Urothelium cell line (cell line): ENCODE data around the gene CARHSP1.
"Not testable (repeated sequence)": the region's sequence is repeated elsewhere in the genome, so short reads cannot be mapped to it uniquely, and the experiment has no call there.

Experiments used
- DNase-seq: peaks from one replicate; pipeline ENCODE4 v3.0.0; 2011; ENCODE audit warnings: low spot score, mixed read lengths
- FAIRE-seq: peaks from 2 replicates; lab custom pipeline; 2011; peaks lifted over from hg19 to GRCh38; lab: Jason Lieb, UNC

Gene CARHSP1

DNA sequence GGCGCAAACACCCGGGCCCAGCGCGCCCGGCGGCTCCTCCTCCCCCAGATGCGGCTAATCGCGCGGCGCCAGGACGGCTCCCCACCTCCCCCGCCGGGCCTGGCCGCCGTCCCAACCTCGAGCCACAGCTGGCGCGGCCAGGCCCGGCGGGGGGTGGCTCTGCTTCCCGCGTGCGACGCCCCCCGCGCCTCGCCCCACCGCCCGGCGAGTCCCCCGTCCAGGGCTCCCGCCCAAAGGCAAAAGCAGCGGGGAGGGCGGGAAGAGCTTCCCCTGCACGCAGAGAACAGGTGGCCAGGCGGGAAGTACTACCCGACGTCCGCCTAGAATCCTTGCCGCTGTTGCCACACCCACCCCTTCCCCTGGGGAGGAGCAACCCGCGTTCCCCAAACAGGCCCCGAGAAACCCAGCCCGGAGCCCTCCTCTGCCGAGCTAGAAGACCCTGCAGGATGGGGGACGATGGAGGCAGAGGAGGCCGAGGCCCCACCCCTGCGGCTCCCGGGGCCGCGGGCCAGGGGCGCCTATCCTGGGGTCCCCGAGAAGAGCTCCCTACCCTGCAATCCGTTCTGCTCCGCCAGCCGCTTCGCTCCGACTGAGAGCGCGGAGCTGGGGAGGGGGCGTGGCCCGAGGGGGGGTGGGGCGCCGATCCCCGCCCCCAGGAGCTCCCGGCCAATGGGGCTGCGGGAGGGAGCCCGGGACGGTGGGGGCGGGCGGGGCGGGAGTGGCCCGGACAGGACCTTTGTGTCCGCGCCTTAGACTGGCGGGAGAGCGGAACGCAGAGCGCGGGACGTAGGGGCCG lies at the start of gene CARHSP1:
TSS of gene CARHSP1 (minus strand) at position 591 of the 796 bp plus-strand sequence. CDS start 9,678 bp downstream, outside the sequence.
- FAIRE-seq (no peak), DNase-seq (peak; percentile 98)

GRCh38 chr16:8917336-8917735 lies 48.5 kb upstream of the CARHSP1 start:
- not testable (repeated sequence) for FAIRE-seq, DNase-seq

DNA sequence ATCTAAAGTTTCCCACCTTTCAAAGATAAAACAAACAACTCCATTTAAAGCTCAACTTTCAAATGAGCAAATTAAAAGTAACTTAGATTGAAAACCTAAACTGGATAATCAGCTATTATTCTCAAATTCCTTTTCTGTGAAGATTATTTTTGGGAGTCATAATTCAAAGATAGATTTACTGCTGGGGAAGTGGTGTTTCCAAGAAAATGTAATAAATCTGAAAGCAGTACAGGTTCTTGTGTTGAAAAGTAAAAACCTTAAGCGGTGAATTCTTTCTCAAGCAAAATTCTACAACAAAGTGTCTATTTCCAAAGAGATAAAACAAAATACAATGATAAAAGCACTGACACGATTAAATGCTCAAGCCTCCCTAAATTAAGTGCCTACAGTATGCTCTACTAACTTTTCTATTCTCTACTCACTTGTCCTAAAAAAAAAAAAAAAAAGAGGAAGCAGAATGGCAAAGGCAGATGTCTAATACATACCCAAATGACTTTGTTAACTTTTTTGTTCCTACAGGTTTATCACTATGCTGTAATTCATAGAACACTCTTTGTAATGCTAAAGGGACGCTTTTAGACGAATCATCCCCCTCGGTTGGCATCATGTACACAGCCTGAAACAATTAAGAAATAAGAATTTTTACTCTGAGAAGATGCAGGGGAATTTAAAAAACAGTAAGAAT lies 47.9 kb upstream of the CARHSP1 start:
- DNase-seq (no peak), FAIRE-seq (no peak)

- FAIRE-seq (no peak), DNase-seq (no peak)
Observed at GRCh38 chr16:8915722-8916301, 47.0 kb upstream of the CARHSP1 start.

- DNase-seq, result no peak
- FAIRE-seq, result no peak
Observed at GRCh38 chr16:8914098-8914497, 45.3 kb upstream of the CARHSP1 start.

DNA sequence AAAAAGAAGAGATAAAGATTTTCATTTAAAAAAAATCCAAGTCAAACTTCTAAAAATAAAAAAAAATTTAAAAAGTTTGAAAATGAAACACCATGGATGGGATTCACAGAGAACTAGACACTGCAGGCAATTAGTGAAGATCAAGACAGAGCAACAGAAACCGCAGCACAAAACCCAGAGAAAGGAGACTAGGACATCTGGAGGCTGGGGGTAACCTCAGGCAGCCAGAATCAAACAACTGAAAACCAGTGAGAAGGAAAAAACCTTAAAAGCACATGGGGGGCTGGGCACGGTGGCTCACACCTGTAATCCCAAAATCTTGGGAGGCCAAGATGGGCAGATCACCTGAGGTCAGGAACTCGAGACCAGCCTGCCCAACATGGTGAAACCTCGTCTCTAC lies 44.0 kb upstream of the CARHSP1 start:
- no peak for FAIRE-seq
- no peak for DNase-seq

- DNase-seq (no peak), FAIRE-seq (no peak)
Observed at GRCh38 chr16:8910811-8911210, 42.0 kb upstream of the CARHSP1 start.

GRCh38 chr16:8908810-8909468 lies 40.1 kb upstream of the CARHSP1 start:
- FAIRE-seq (no peak), DNase-seq (no peak)

DNA sequence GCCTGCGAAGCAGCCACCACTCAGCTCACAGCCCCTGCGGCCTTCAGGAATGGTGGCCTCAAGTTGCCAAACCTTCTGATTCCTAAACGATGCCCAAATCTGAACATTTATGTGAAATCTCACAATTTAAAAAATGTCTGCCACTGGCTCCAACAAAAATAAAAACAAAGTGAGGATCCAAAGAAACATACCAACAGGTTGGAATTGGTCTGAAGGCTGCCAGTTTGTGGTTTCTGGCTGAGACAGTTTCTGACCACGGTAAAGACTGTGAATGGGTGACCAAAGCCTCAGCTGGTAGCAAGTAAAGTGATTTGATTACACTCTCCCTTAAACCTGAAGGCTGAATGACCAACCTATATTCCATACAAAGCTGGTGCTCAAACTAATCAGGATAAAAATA lies 38.3 kb upstream of the CARHSP1 start:
- DNase-seq (no peak), FAIRE-seq (no peak)

- FAIRE-seq (no peak), DNase-seq (no peak)
Observed at GRCh38 chr16:8905795-8906591, 37.2 kb upstream of the CARHSP1 start.

GRCh38 chr16:8905168-8905762 lies 36.5 kb upstream of the CARHSP1 start:
- peak; percentile 21 for DNase-seq

DNA sequence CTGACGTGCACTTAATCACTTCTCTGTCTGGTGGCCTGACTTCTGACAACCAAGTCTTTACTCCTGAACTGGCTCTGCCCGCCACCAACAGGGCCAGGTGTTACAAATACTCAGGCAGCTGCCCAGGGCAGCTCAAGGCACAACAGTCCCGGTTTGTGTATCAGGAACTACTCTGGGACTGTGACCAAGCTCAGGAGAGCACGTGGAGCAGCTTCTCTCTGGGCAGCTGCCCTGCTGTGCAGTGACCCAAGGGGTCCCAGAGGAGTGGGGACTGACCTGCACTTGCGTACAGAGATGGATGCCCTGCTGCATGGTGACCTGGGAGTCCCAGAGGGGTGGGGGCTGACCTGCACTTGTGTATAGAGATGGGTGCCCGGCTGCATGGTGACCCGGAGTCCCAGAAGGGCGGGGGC lies 35.2 kb upstream of the CARHSP1 start:
- FAIRE-seq (no peak), DNase-seq (no peak)

More at GRCh38 chr16:8905168-8905762, 36.5 kb upstream of the CARHSP1 start:
- no peak for FAIRE-seq

DNA sequence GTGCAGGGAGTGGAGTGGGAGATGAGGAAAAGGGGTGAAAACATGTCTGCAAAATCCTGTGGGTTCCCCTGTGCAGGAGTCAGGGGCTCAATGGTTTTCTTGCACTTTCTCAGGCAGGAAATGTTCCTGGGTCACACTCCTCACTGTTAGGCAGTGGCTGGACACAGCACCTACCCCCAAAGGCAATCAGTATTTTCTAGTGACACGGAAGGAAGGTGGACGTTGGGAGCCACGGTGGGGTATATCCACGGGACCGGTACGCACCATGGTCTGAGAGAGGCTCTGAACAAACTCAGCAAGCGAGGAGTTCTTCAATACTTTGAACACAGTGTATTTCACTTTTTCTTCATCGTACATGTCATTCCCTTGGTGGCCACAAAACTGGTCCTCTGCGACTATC lies 34.2 kb upstream of the CARHSP1 start:
- no peak for DNase-seq
- FAIRE-seq, result no peak

- no peak for DNase-seq
- FAIRE-seq, result no peak
Observed at GRCh38 chr16:8901320-8901861, 32.6 kb upstream of the CARHSP1 start.

DNA sequence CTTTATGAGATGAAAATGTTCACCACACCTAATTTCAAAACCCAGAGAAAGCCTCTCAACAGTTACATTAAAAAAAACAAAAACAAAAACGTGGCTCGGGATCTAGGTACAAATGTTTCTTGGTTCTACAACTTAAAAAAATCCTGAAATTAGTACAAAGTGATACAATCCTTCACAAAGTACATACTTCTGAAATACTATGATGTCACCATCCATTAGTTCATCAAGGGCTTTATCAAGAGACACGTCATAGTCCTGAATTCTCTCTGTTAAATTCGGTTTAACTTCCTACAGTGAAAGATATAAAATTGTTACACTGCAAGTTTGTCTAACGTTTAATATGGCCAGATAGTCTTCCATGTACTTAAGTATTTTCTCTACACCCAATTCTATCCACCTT lies 31.5 kb upstream of the CARHSP1 start:
- FAIRE-seq (no peak), DNase-seq (no peak)

GRCh38 chr16:8899709-8900317 lies 31.0 kb upstream of the CARHSP1 start:
- no peak for DNase-seq
- FAIRE-seq, result no peak

DNA sequence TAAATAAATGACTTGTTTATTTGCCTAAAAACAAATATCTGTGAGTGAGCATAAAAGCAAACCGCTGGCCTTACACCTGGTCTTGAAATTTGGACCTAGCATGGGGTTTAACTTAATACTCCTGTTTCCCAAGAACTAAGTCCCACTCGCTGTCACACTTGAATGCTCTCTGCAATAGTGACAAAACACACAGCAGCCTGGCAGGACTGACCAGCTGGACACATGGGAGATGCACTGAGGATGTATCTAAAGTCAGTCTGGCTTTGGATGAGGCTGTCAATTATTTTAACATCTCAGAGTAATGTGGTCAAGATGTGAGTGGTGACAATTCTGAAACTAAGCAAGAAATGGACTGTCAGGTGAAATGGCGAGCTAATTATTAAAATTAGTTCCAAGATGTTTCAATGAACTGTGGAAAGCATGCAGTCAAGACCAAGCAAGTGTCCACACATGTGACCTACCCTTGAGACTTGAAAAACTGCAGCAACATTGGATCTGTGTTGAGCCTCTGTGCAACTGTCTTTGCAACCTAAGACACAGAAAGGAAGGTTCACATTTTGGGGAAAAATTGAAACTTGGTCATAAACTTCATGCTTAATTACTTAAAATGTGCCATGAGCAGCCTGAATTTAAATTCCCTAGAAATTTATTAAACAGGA lies 30.0 kb upstream of the CARHSP1 start:
- FAIRE-seq (no peak), DNase-seq (no peak)

DNA sequence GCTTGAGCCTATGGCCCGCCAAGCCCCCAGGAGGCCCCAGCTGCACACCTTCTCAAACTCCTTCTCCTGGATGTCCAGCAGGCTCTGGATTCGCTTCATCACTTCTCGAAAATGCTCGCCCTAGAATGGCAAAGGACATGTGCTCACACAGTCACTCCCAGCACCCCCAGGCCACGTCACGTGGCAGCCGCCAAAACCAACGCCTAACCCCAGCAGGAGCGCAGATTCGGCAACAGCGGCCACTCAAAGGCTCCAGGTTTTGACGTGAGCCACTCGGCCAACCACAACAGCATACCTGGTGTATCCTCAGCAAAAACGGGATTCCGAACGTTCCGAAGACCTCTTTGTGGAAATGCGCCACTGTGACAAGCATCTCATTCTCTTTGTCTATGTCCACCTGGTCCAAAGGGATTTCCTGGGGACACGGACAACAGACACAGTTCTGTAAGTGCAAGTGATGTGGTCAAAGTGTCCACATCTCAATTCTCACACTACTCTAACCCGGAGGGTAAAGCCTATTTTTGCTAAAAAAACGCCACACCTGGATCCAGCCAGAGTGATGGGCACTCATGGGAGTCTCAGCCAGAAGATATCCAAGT lies 26.0 kb upstream of the CARHSP1 start:
- no peak for FAIRE-seq
- no peak for DNase-seq
